H9 (cell line): ENCODE data around the gene ATAD2B. TPM values are rescaled to one million over a fixed set of nuclear protein-coding genes. Genes with fewer than 3 reads are reported as not detected.

Experiments
- DNase-seq: peaks from one replicate; pipeline ENCODE4 v3.0.0-alpha.2; 2017
- H2AFZ ChIP-seq: one replicate; pipeline ENCODE4 v1.6.1; 2013; ENCODE audit warnings: mild to moderate bottlenecking, low read length, control low read depth, moderate library complexity
- H2AK5ac ChIP-seq: 2 replicates; pipeline ENCODE4 v1.6.1; 2013; ENCODE audit warnings: low read length, control low read depth, mixed read lengths; ENCODE audit not compliant: insufficient read length
- H2BK120ac ChIP-seq: one replicate; pipeline ENCODE4 v1.6.1; 2013; ENCODE audit warnings: low read depth, mild to moderate bottlenecking, low read length, control low read depth, inconsistent platforms; ENCODE audit not compliant: poor library complexity, severe bottlenecking
- H2BK12ac ChIP-seq: 2 replicates; pipeline ENCODE4 v1.6.1; 2013; ENCODE audit warnings: low read length, control low read depth, mixed read lengths, low read depth; ENCODE audit not compliant: insufficient read length
- H2BK15ac ChIP-seq: 2 replicates; pipeline ENCODE4 v1.6.1; 2013; ENCODE audit warnings: low read depth, low read length, control low read depth
- H2BK20ac ChIP-seq: one replicate; pipeline ENCODE4 v1.6.1; 2013; ENCODE audit warnings: low read depth, mild to moderate bottlenecking, low read length, control low read depth, inconsistent platforms; ENCODE audit not compliant: poor library complexity, severe bottlenecking
- H2BK5ac ChIP-seq: 2 replicates; pipeline ENCODE4 v1.6.1; 2013; ENCODE audit warnings: low read length, control low read depth, mixed read lengths; ENCODE audit not compliant: insufficient read length
- H3K14ac ChIP-seq: 2 replicates; pipeline ENCODE4 v1.6.1; 2013; ENCODE audit warnings: low read length, control low read depth; ENCODE audit not compliant: insufficient read depth
- H3K18ac ChIP-seq: 2 replicates; pipeline ENCODE4 v1.6.1; 2013; ENCODE audit warnings: low read depth, mild to moderate bottlenecking, mixed read lengths, low read length, control low read depth; ENCODE audit not compliant: insufficient read length
- H3K23ac ChIP-seq: 2 replicates; pipeline ENCODE4 v1.6.1; 2013; ENCODE audit warnings: low read length, control low read depth, mixed read lengths, low read depth; ENCODE audit not compliant: insufficient read length
- H3K23me2 ChIP-seq: 2 replicates; pipeline ENCODE4 v1.6.1; 2013; ENCODE audit warnings: low read depth, mild to moderate bottlenecking, mixed read lengths, low read length, control low read depth; ENCODE audit not compliant: insufficient read length, poor library complexity, severe bottlenecking
- H3K27ac ChIP-seq: 2 replicates; pipeline ENCODE4 v1.5.1; 2013; ENCODE audit warnings: low read length, control low read depth, mixed read lengths, low read depth; ENCODE audit not compliant: insufficient read length
- H3K27me3 ChIP-seq: 2 replicates; pipeline ENCODE4 v1.6.1; 2013; ENCODE audit warnings: low read length, control low read depth, inconsistent platforms; ENCODE audit not compliant: insufficient read depth
- H3K4ac ChIP-seq: 2 replicates; pipeline ENCODE4 v1.6.1; 2013; ENCODE audit warnings: low read depth, mild to moderate bottlenecking, control low read depth, inconsistent platforms, low read length, moderate library complexity
- H3K4me1 ChIP-seq: 2 replicates; pipeline ENCODE4 v1.6.1; 2013; ENCODE audit warnings: low read length, control low read depth, inconsistent platforms; ENCODE audit not compliant: insufficient read depth
- H3K4me2 ChIP-seq: 2 replicates; pipeline ENCODE4 v1.6.1; 2013; ENCODE audit warnings: low read length, control low read depth, mixed read lengths; ENCODE audit not compliant: insufficient read length, insufficient read depth
- H3K56ac ChIP-seq: 2 replicates; pipeline ENCODE4 v1.6.1; 2013; ENCODE audit warnings: low read depth, mild to moderate bottlenecking, mixed read lengths, low read length, control low read depth; ENCODE audit not compliant: insufficient read length
- H3K79me1 ChIP-seq: 2 replicates; pipeline ENCODE4 v1.6.1; 2013; ENCODE audit warnings: low read depth, mild to moderate bottlenecking, moderate library complexity, low read length, control low read depth, inconsistent platforms; ENCODE audit not compliant: insufficient read depth, poor library complexity, severe bottlenecking
- H3K79me2 ChIP-seq: 2 replicates; pipeline ENCODE4 v1.6.1; 2013; ENCODE audit warnings: low read length, control low read depth, inconsistent platforms; ENCODE audit not compliant: insufficient read depth
- H3K9ac ChIP-seq: 2 replicates; pipeline ENCODE4 v1.6.1; 2013; ENCODE audit warnings: low read length, control low read depth, mixed read lengths; ENCODE audit not compliant: insufficient read length; ENCODE audit errors: extremely low read depth
- H3K9me3 ChIP-seq: one replicate; pipeline ENCODE4 v1.6.1; 2013; ENCODE audit warnings: low read depth, low read length, inconsistent platforms; ENCODE audit not compliant: control insufficient read depth
- H3T11ph ChIP-seq: one replicate; pipeline ENCODE4 v1.6.1; 2013; ENCODE audit warnings: mild to moderate bottlenecking, low read length, control low read depth, inconsistent platforms
- H4K20me1 ChIP-seq: one replicate; pipeline ENCODE4 v1.6.1; 2013; ENCODE audit not compliant: control insufficient read depth, insufficient read length, insufficient read depth
- H4K5ac ChIP-seq: 2 replicates; pipeline ENCODE4 v1.6.1; 2013; ENCODE audit warnings: low read depth, mild to moderate bottlenecking, mixed read lengths, low read length, control low read depth; ENCODE audit not compliant: insufficient read length
- H4K8ac ChIP-seq: replicated peaks from 2 replicates; pipeline ENCODE4 v1.6.1; 2013; ENCODE audit warnings: low read length, control low read depth, mixed read lengths, low read depth; ENCODE audit not compliant: insufficient read length
- H4K91ac ChIP-seq: 2 replicates; pipeline ENCODE4 v1.6.1; 2013; ENCODE audit warnings: low read depth, mild to moderate bottlenecking, moderate library complexity, mixed read lengths, low read length, control low read depth; ENCODE audit not compliant: insufficient read length
- H3K27ac Mint-ChIP-seq, 3 experiments: 2 replicates in 2 of 3; 3 replicates in 1 of 3; pipeline ENCODE4 v1.8.0; 2020 to 2021; ENCODE audit warnings: mixed read lengths in 3 of 3, mild to moderate bottlenecking in 1 of 3, moderate library complexity in 1 of 3
- H3K27me3 Mint-ChIP-seq: 2 replicates; pipeline ENCODE4 v1.8.0; 2021; ENCODE audit warnings: low read depth, mild to moderate bottlenecking, moderate library complexity, mixed read lengths
- H3K36me3 Mint-ChIP-seq, 3 experiments: 2 replicates in 2 of 3; 3 replicates in 1 of 3; pipeline ENCODE4 v1.8.0; 2020 to 2021; ENCODE audit warnings: low read depth in 3 of 3, mixed read lengths in 3 of 3; ENCODE audit not compliant: insufficient read depth in 1 of 3
- H3K4me1 Mint-ChIP-seq, 2 experiments: 2 replicates each; pipeline ENCODE4 v1.8.0; 2020; ENCODE audit warnings: mixed read lengths in 2 of 2
- H3K4me3 Mint-ChIP-seq, 2 experiments: 2 replicates in 1 of 2; 3 replicates in 1 of 2; pipeline ENCODE4 v1.8.0; 2020 to 2021; ENCODE audit warnings: mild to moderate bottlenecking in 2 of 2, mixed read lengths in 2 of 2, moderate library complexity in 1 of 2
- H3K9me3 Mint-ChIP-seq, 2 experiments: 2 replicates in 1 of 2; 3 replicates in 1 of 2; pipeline ENCODE4 v1.8.0; 2020; ENCODE audit warnings: mild to moderate bottlenecking in 2 of 2, mixed read lengths in 2 of 2, moderate library complexity in 1 of 2
- CTCF ChIP-seq: fragments of 200-600 bp; sonication (generic); conservative IDR thresholded peaks from 3 replicates; pipeline ENCODE4 v1.8.0; 2021; ENCODE audit warnings: antibody characterized with exemption, mild to moderate bottlenecking
- WGBS: extraction: QIAGEN DNeasy Blood & Tissue Kit; methylation state at CpG from one replicate; pipeline ENCODE4 v1.1.7; 2013; ENCODE audit warnings: missing lambda C conversion rate, low lambda C conversion rate, mixed read lengths; ENCODE audit not compliant: insufficient read length; ENCODE audit errors: extremely low coverage; 5-methylcytosine and 5-hydroxymethylcytosine counted together
- total RNA-seq: library from RNA; stranded (reverse); gene quantifications from 2 replicates; pipeline ENCODE4 v1.2.1, GENCODE V29; 2021

Gene ATAD2B
- total RNA-seq, 1 experiment from 2014 or later, result 21.4 TPM

GRCh38 chr2:23772684-23773083 lies 154.2 kb downstream of the ATAD2B start:
- H3K27ac Mint-ChIP-seq, result no peak overlapping the region

More at GRCh38 chr2:23772684-23773083, 154.2 kb downstream of the ATAD2B start:
- H2BK12ac ChIP-seq, result no peak overlapping the region
- no peak overlapping the region for H3T11ph ChIP-seq
- peaks cover 3 to 4% of the 10 kb centered on the region in 2 experiments; a peak in 2 of 5 replicates for H3K9me3 Mint-ChIP-seq
- H3K27me3 ChIP-seq, result no peaks in the 10 kb centered on the region
- no peak for TF ChIP-seq CTCF
- H3K18ac ChIP-seq, result no peak overlapping the region
- no peak overlapping the region for H3K4me2 ChIP-seq
- H3K79me2 ChIP-seq, result no peaks in the 10 kb centered on the region; the same call in 1 of the 2 replicates
- peaks cover 26 to 41% (median 28%) of the 10 kb centered on the region in 3 experiments for H3K36me3 Mint-ChIP-seq
- DNase-seq, result no peak
- no peaks in the 10 kb centered on the region for H3K23me2 ChIP-seq
- H3K79me1 ChIP-seq, result no peaks in the 10 kb centered on the region
- no peaks in the 10 kb centered on the region for H3K4me1 ChIP-seq
- no peak overlapping the region for H3K56ac ChIP-seq
- no peak overlapping the region for H2BK20ac ChIP-seq
- no peaks in the 10 kb centered on the region for H3K9me3 ChIP-seq
- H2BK120ac ChIP-seq, result no peak overlapping the region
- H3K14ac ChIP-seq, result no peak overlapping the region
- no peaks in the 10 kb centered on the region for H4K20me1 ChIP-seq
- no peak overlapping the region for H2AK5ac ChIP-seq
- no peak overlapping the region for H3K4ac ChIP-seq
- H4K8ac ChIP-seq, result no peak overlapping the region
- no peak overlapping the region for H4K91ac ChIP-seq
- WGBS, result no CpG with 5 or more reads among the region's 7 CpGs
- no peak overlapping the region for H2AFZ ChIP-seq
- H3K23ac ChIP-seq, result no peak overlapping the region
- no peak overlapping the region for H3K4me3 Mint-ChIP-seq
- H2BK15ac ChIP-seq, result no peak overlapping the region
- H3K27ac ChIP-seq, result no peak overlapping the region
- no peaks in the 10 kb centered on the region for H3K27me3 Mint-ChIP-seq
- no peaks in the 10 kb centered on the region for H3K4me1 Mint-ChIP-seq
- H3K9ac ChIP-seq, result no peak overlapping the region
- H2BK5ac ChIP-seq, result no peak overlapping the region
- no peak overlapping the region for H4K5ac ChIP-seq
